ENCODE results near the gene COG5. TPM values are rescaled to one million over a fixed set of nuclear protein-coding genes. Genes with fewer than 3 reads are reported as not detected.

COG5 gene
- 36.3 and 53.3 TPM in 2 replicates for total RNA-seq

GRCh38 chr7:107563775-107564552, at the start of gene COG5, which contains the start of gene DUS4L:
TSS of gene COG5 (minus strand) at chr7:107563920. CDS start at chr7:107563896, 24 bp downstream.
TSS of gene DUS4L (plus strand) at chr7:107563971. CDS start at chr7:107567071, 3,100 bp downstream.
- Histone ChIP-seq H3K36me3 (ENCODE audit: control insufficient read depth, insufficient read depth, low read length) (no peaks in the 10 kb centered on the region), H3K27me3 (ENCODE audit: control insufficient read depth, insufficient read depth, low read length) (no peaks in the 10 kb centered on the region), H3K4me3 (ENCODE audit: low read depth, low read length) (peak within 1 kb of the TSS; percentile 81)
- no peak for TF ChIP-seq CTCF (IDR thresholded peaks at IDR 0.05; ENCODE audit: insufficient read depth, low read length, severe bottlenecking)
- FAIRE-seq (no peak), DNase-seq (ENCODE audit: low read depth) (peak; percentile 68)

GRCh38 chr7:107613439-107613838, 49.7 kb upstream of the COG5 start:
- FAIRE-seq = no peak
- no peaks in the 10 kb centered on the region for H3K27me3 ChIP-seq (ENCODE audit: control insufficient read depth, insufficient read depth, low read length)
- H3K36me3 ChIP-seq (ENCODE audit: control insufficient read depth, insufficient read depth, low read length) = no peaks in the 10 kb centered on the region
- TF ChIP-seq CTCF (IDR thresholded peaks at IDR 0.05; ENCODE audit: insufficient read depth, low read length, severe bottlenecking) = no peak
- no peak for DNase-seq (ENCODE audit: low read depth)
- no peak overlapping the region for H3K4me3 ChIP-seq (ENCODE audit: low read depth, low read length)

- no peak for TF ChIP-seq CTCF (IDR thresholded peaks at IDR 0.05; ENCODE audit: insufficient read depth, low read length, severe bottlenecking)
- Histone ChIP-seq H3K36me3 (ENCODE audit: control insufficient read depth, insufficient read depth, low read length) (no peaks in the 10 kb centered on the region), H3K4me3 (ENCODE audit: low read depth, low read length) (no peak overlapping the region), H3K27me3 (ENCODE audit: control insufficient read depth, insufficient read depth, low read length) (no peaks in the 10 kb centered on the region)
- FAIRE-seq (no peak), DNase-seq (ENCODE audit: low read depth) (no peak)
Measured at GRCh38 chr7:107610323-107610722, 46.6 kb upstream of the COG5 start.

- no peak for FAIRE-seq
- Histone ChIP-seq H3K4me3 (ENCODE audit: low read depth, low read length) (no peak overlapping the region), H3K27me3 (ENCODE audit: control insufficient read depth, insufficient read depth, low read length) (no peaks in the 10 kb centered on the region), H3K36me3 (ENCODE audit: control insufficient read depth, insufficient read depth, low read length) (no peaks in the 10 kb centered on the region)
- TF ChIP-seq CTCF (IDR thresholded peaks at IDR 0.05; ENCODE audit: insufficient read depth, low read length, severe bottlenecking) = no peak
- no peak for DNase-seq (ENCODE audit: low read depth)
Measured at GRCh38 chr7:107609811-107610261, 46.1 kb upstream of the COG5 start.

GRCh38 chr7:107606303-107606702, 42.6 kb upstream of the COG5 start:
- FAIRE-seq (no peak), DNase-seq (ENCODE audit: low read depth) (peak; percentile 18)
- no peak for TF ChIP-seq CTCF (IDR thresholded peaks at IDR 0.05; ENCODE audit: insufficient read depth, low read length, severe bottlenecking)
- Histone ChIP-seq H3K36me3 (ENCODE audit: control insufficient read depth, insufficient read depth, low read length) (no peaks in the 10 kb centered on the region), H3K4me3 (ENCODE audit: low read depth, low read length) (no peak overlapping the region), H3K27me3 (ENCODE audit: control insufficient read depth, insufficient read depth, low read length) (no peaks in the 10 kb centered on the region)

Measured in bronchial epithelial cell (primary cell).